MM.1S (cell line): Measurements from ENCODE around the gene ARPC5L.

Experiments used
- CTCF ChIP-seq: fragments of 300-600 bp; sonication (generic); IDR thresholded peaks from 2 replicates; pipeline ENCODE4 v1.5.1; 2016; ENCODE audit warnings: antibody characterized with exemption, low read length, mixed read lengths
- EZH2 ChIP-seq: fragments of 300-600 bp; sonication (generic); optimal IDR thresholded peaks from 2 replicates; pipeline ENCODE3; 2017; ENCODE audit warnings: low read depth, mild to moderate bottlenecking, antibody characterized with exemption, low read length, mixed read lengths
- EZH2phosphoT487 ChIP-seq: fragments of 300-600 bp; sonication (generic); IDR thresholded peaks from 2 replicates; pipeline ENCODE4 v1.6.1; 2018; ENCODE audit warnings: antibody characterized with exemption, low read length

GRCh38 chr9:124861342-124862229 lies at the start of gene ARPC5L, which contains the start of gene RPL35:
- peak; percentile 37 for TF ChIP-seq CTCF
- TF ChIP-seq EZH2: no peak
- TF ChIP-seq EZH2phosphoT487: no peak
